ENCODE measurements around the gene UBXN10. TPM values are rescaled to one million over a fixed set of nuclear protein-coding genes. Genes with fewer than 3 reads are reported as not detected.

UBXN10 gene
- polyA plus RNA-seq, 1 donor (not counting 4 experiments of a cell fraction or from before 2014, with no cell fraction given), result 0.05 TPM

DNA sequence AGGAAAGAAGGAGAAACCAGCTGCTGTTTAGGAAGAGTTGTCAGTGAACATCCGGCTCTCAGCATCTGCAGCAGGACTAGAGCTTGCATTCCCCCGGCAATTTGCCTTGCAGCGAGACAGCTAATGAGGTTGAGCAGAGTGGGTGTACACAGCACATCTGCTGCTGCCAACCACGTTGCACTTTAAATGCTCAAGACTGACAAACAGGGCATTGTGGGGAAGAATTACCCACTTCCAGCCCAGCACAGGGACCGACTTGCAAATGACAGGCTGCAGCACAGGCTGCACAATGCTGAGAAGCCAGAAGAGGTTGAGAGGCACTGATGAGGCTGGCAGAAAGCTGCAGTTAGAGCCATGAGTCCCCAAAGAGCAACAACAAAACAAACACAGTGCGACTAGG, 48.0 kb downstream of the UBXN10 start:
- Histone ChIP-seq H3K9me3 (ENCODE audit: control insufficient read depth, low read depth, low read length) (no peaks in the 10 kb centered on the region), H3K27me3 (ENCODE audit: control insufficient read depth, extremely low read depth, insufficient read depth, low read length) (no peaks in the 10 kb centered on the region), H3K9me1 (ENCODE audit: control insufficient read depth, extremely low read depth, insufficient read depth, low read length) (no peaks in the 10 kb centered on the region), H3K4me1 (ENCODE audit: control insufficient read depth, extremely low read depth, insufficient read depth, low read length) (peaks cover 16% of the 10 kb centered on the region), H2AFZ (ENCODE audit: control insufficient read depth, low read length) (peak overlapping the region; percentile 46), H3K36me3 (ENCODE audit: control insufficient read depth in 2 of 2, extremely low read depth in 1 of 2, insufficient read depth in 2 of 2, low read length in 2 of 2) (no peaks in the 10 kb centered on the region), H3K4me2 (ENCODE audit: control insufficient read depth, extremely low read depth, insufficient read depth, low read depth, low read length) (peak overlapping the region; percentile 57), H3K79me2 (ENCODE audit: control insufficient read depth, insufficient read depth, low read length) (no peaks in the 10 kb centered on the region), H3K4me3 (ENCODE audit: control insufficient read depth in 2 of 3, extremely low read depth in 1 of 3, insufficient read depth in 2 of 3, low read depth in 1 of 3, low read length in 3 of 3) (no peak overlapping the region), H3K27ac (ENCODE audit: control insufficient read depth, insufficient read depth, low read length) (no peak overlapping the region), H3K9ac (ENCODE audit: control insufficient read depth, extremely low read depth, insufficient read depth, low read length) (no peak overlapping the region), H4K20me1 (ENCODE audit: control insufficient read depth, extremely low read depth, insufficient read depth, low read length) (no peaks in the 10 kb centered on the region)
- DNase-seq (ENCODE audit: low read depth, low spot score) (no peak), FAIRE-seq (no peak)
- dilution Hi-C loops (cut with MboI; ENCODE audit: extremely low pct_ligation_motif_present, low sequenced_read_pairs), result no loop called here
- TF ChIP-seq, protein P1, sequence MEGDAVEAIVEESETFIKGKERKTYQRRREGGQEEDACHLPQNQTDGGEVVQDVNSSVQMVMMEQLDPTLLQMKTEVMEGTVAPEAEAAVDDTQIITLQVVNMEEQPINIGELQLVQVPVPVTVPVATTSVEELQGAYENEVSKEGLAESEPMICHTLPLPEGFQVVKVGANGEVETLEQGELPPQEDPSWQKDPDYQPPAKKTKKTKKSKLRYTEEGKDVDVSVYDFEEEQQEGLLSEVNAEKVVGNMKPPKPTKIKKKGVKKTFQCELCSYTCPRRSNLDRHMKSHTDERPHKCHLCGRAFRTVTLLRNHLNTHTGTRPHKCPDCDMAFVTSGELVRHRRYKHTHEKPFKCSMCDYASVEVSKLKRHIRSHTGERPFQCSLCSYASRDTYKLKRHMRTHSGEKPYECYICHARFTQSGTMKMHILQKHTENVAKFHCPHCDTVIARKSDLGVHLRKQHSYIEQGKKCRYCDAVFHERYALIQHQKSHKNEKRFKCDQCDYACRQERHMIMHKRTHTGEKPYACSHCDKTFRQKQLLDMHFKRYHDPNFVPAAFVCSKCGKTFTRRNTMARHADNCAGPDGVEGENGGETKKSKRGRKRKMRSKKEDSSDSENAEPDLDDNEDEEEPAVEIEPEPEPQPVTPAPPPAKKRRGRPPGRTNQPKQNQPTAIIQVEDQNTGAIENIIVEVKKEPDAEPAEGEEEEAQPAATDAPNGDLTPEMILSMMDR (optimal IDR thresholded peaks at IDR 0.05 in 1 of 3, IDR thresholded peaks at IDR 0.05 in 1 of 3, conservative IDR thresholded peaks at IDR 0.05 in 1 of 3; ENCODE audit: extremely low read depth in 1 of 3, insufficient read depth in 2 of 3, low read length in 3 of 3), result no peak
- no peak for TF ChIP-seq EZH2 (IDR thresholded peaks at IDR 0.05; ENCODE audit: low read length)

DNA sequence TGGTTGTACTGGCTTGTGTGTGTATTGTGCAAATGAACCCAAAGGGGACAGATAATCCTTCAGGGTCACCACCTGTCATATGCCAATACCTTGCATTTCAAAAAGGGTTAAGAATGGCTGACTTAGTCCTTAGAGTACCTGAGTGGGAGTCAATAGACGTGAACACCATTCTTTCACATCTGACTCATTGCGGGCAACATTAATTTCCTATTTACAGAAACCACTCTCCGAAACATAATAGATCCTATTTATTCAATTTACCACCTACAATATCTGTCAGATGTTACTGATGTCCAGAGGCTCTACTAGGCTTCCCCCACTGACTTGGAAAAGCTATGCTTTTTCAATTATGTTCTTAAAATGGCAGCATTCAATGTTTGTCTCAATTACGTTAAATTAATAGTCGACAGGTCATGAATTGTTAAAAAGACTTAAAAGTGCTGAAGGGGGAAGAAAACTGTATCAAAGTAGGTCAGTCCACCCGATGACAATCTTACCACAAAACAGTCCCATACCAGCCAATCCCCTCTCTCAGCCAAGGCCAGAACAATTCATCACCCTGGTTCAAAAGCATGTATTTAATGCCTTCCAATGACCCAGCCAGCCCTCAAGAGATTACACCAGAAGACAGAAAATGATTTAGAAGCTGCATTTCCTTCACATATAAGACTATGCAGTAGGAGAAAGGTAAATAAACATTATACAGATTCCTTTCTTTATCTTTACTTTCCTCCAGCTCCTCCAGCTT, 49.1 kb downstream of the UBXN10 start:
- Histone ChIP-seq H3K27me3 (ENCODE audit: control insufficient read depth, extremely low read depth, insufficient read depth, low read length) (no peaks in the 10 kb centered on the region), H3K9me3 (ENCODE audit: control insufficient read depth, low read depth, low read length) (no peaks in the 10 kb centered on the region), H3K27ac (ENCODE audit: control insufficient read depth, insufficient read depth, low read length) (no peak overlapping the region), H3K9ac (ENCODE audit: control insufficient read depth, extremely low read depth, insufficient read depth, low read length) (no peak overlapping the region), H4K20me1 (ENCODE audit: control insufficient read depth, extremely low read depth, insufficient read depth, low read length) (no peaks in the 10 kb centered on the region), H3K4me3 (ENCODE audit: control insufficient read depth in 2 of 3, extremely low read depth in 1 of 3, insufficient read depth in 2 of 3, low read depth in 1 of 3, low read length in 3 of 3) (no peak overlapping the region), H3K9me1 (ENCODE audit: control insufficient read depth, extremely low read depth, insufficient read depth, low read length) (no peaks in the 10 kb centered on the region), H3K36me3 (ENCODE audit: control insufficient read depth in 2 of 2, extremely low read depth in 1 of 2, insufficient read depth in 2 of 2, low read length in 2 of 2) (no peaks in the 10 kb centered on the region), H2AFZ (ENCODE audit: control insufficient read depth, low read length) (no peak overlapping the region), H3K4me2 (ENCODE audit: control insufficient read depth, extremely low read depth, insufficient read depth, low read depth, low read length) (no peak overlapping the region), H3K79me2 (ENCODE audit: control insufficient read depth, insufficient read depth, low read length) (no peaks in the 10 kb centered on the region), H3K4me1 (ENCODE audit: control insufficient read depth, extremely low read depth, insufficient read depth, low read length) (peaks cover 16% of the 10 kb centered on the region)
- DNase-seq (ENCODE audit: low read depth, low spot score) (no peak), FAIRE-seq (no peak)
- TF ChIP-seq EZH2 (IDR thresholded peaks at IDR 0.05; ENCODE audit: low read length), result no peak
- TF ChIP-seq, protein P1 (optimal IDR thresholded peaks at IDR 0.05 in 1 of 3, IDR thresholded peaks at IDR 0.05 in 1 of 3, conservative IDR thresholded peaks at IDR 0.05 in 1 of 3; ENCODE audit: extremely low read depth in 1 of 3, insufficient read depth in 2 of 3, low read length in 3 of 3), result no peak
- dilution Hi-C loops (cut with MboI; ENCODE audit: extremely low pct_ligation_motif_present, low sequenced_read_pairs), result no loop called here
